GM18505 (cell line): ENCODE results near the gene TMEM184A.

Source experiments
- ATAC-seq: cut with Tn5 transposase; IDR thresholded peaks from one replicate; pipeline ENCODE4 v1.9.1; 2021; ENCODE audit not compliant: unreplicated experiment
- POLR2A ChIP-seq: IDR thresholded peaks from 4 replicates; pipeline ENCODE4 v1.6.1; 2011; ENCODE audit warnings: borderline replicate concordance; ENCODE audit not compliant: insufficient read depth, insufficient read length; ENCODE audit errors: extremely low read depth

Gene TMEM184A

DNA sequence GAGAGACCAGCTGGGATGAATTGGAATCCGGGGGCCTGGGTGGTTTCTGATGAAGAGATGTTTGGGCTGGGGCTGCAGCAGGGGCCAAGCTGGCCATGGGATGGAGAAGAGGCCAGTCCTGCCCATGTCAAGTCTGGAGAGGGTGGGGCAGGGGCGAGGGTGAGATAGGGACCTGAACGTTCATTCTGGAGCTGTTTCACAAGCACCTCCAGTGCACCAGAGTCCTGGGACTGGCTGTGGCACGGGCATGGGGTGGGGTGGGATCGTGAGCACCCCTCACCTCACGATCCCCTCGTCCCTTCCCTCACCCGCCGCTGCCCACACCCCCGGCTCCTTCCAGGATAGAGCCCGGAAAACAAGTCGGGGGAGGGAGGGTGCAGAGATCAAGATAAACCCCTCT is 39.6 kb upstream of the TMEM184A start:
- TF ChIP-seq POLR2A, result no peak
- ATAC-seq, result no peak

DNA sequence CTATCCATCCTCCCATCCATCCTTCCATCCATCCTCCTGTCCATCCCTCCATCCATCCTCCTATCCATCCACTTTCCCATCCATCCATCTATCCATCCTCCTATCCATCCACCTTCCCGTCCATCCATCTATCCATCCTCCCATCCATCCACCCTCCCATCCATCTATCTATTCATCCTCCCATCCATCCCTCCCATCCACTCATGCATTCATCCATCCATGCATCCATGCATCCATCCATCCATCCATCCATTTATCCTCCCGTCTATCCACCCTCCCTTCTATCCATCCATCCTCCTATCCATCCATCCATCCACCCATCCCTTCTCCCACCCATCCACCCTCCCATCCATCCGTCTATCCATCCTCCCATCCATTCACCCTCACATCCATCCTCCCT is 39.0 kb upstream of the TMEM184A start:
- TF ChIP-seq POLR2A, result no peak
- ATAC-seq, result no peak

DNA sequence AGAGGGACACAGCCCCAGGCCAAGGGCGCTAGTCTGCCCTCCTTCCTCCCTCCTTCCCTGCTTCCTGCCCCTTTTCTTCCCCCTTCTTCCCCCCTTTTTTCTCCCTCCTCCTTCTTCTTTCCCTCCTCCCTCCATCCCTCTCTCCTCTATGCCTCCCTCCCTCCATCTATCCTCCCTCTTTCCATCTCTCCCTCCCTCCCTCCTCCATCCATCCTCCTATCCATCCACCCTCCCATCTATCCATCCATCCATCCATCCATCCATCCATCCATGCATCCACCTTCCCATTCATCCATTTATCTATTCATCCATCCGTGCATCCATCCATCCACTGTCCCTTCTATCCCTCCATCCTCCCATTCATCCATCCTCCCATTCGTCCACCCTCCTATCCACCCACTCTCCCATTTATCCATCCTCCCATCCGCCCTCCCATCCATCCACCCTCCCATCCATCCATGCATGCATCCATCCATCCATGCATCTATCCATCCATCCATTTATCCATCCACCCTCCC is 38.0 kb upstream of the TMEM184A start:
- TF ChIP-seq POLR2A, result no peak
- ATAC-seq, result no peak

DNA sequence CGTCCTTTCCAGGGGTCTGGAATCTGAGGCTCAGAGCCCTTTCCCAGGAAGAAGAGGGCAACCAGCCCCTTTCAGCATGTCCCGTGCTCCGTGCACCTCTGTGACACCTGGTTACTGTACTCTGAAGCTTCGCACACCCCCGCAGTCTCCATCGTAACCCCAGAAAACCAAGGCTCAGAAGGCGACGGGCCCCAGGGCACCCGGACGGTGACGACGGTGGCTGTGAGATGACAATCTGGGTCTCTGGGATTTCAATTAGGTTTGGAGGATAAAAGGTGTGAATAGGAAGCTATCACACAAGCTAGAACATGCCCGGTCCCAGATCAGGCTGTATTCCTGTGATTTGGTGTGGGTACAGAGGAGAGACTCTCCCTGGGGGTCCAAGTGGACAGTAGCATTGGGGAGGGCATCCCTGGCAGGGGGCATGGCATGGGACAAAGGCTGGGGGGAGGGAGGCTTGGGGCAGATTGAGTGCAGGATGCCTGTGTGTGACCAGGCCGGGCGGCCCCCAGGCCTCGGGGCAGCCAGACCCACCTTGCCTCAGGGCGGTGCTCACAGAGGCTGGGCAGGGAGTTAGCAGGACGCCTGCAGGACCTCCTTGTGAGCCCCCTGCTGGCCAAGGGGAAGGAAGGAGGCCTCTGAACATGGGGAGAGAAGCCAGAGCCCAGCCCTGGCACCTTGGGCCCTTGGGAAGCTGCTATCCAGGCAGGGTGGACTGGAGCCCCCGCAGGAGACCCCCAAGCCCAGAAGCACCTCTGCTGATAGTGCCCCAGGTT is 37.3 kb upstream of the TMEM184A start:
- no peak for TF ChIP-seq POLR2A
- ATAC-seq, result no peak

DNA sequence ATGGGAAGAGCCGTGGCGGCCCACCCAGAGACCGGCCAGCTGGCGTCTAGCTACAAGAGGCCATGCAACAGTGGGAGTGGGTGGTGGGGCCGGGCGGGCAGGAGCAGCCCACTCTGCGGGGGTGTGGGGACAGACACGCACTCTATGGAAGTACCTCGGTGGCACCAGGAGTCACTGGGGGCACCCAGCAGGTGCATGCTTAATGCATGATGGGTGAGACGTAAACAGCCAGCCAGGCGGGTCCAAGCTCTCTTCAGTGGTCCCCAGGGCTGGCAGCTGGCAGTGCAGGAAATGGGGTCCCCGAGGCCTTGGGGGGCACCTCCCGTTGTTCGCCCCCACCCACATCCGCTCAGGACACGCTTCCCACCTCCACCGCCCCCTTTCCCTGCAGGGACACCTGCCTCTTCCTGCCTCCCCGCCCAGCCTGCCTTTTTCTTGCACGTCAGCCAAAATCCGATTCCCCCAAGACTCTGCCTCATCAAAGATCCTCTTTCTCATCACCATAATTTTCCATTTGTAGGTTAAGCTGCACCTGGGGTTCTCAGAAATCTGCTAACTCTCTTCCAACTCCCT is 36.4 kb upstream of the TMEM184A start:
- no peak for ATAC-seq

DNA sequence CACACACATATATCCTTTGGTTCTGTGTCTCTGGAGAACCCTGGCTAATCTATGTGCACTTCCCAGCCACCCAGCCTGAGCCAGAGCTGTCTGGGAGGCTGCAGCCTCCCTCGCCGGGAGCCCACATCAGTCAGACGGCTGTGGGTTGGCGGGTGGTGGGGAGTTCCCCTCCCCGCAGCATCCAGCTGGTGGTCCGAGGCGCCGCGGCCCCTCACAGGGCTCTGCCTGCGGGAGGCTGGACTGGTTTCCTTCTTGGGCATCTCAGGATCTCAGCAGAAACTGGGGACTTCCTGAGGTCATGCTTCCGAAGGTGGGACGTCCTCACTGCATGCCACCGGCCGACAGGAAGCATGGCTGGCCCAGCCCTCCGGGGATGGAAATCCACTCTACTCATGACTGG is 35.9 kb upstream of the TMEM184A start:
- no peak for ATAC-seq
- no peak for TF ChIP-seq POLR2A

More for the DNA sequence above, 36.4 kb upstream of the TMEM184A start:
- TF ChIP-seq POLR2A, result no peak

DNA sequence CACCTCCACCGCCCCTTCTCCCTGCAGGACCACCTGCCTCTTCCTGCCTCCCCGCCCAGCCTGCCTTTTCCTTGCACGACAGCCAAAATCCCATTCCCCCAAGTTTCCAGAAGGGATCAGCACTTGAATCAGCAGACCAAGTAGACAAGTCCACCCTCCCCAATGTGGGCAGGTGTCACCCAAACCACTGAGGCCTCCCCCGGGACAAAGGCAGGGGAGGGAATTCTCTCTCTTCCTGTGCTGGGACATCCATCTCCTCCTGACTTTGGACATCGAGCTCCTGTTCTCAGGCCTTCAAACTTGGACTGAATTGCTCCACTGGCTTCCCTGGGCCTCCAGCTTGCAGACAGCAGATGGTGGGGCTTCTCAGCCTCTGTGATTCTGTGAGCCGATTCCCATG is 35.4 kb upstream of the TMEM184A start:
- TF ChIP-seq POLR2A, result no peak
- ATAC-seq, result no peak

DNA sequence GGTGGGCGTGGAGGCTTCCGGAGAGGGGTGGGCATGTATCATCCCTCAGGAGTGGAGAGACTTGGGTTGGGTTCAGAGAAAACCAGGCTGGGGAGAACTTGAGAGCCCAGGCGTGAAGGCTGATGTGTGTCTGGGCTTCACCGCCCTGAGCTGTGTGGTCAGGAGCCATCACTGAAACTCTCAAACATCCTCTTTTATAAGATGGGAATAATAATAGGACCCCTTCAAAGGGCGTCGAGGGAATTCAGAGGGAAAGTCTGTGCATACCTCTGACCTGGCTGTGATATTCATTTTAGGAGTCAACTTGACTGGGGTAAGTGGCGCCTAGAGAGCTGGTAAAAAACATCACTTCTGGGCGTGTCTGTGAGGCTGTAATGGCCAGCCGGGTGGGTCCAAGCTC is 34.9 kb upstream of the TMEM184A start:
- ATAC-seq, result no peak
- no peak for TF ChIP-seq POLR2A

DNA sequence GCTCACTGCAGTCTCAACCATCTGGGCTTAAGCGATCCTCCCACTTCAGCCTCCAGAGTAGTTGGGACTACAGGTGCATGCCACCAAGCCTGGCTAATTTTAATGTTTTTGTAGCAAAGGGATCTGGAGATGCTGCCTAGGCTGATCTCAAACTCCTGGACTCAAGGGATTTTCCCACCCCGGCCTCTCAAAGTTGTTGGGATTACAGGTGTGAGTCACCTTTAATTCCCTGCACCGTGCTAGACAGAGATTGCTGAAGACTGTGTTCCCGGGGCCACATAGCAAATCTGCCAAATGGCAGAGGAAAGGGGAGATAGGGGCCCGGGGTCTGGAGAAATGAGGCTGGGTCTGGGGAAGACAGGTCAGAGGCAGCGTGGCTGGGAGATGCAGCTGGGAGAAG is 34.5 kb upstream of the TMEM184A start:
- no peak for ATAC-seq
- TF ChIP-seq POLR2A, result no peak

DNA sequence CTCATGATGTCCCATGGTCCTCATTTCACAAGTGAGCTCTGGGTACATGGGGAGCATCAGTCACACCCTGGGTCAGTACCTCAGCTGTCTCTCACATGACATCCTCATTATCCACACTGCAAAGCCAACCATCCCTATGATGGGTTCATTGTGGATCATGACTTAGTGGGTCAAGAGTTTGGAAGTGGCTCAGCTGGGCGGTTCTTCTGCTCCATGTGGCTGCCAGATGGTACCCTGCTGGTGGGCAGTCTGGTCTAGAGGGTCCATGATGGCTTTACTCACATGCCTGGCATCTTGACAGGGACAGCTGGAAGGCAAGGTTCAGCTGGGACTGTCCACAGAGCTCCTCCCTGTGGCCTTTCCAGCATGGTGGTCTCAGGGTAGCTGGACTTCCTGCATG is 33.0 kb upstream of the TMEM184A start:
- TF ChIP-seq POLR2A, result no peak
- ATAC-seq, result no peak

DNA sequence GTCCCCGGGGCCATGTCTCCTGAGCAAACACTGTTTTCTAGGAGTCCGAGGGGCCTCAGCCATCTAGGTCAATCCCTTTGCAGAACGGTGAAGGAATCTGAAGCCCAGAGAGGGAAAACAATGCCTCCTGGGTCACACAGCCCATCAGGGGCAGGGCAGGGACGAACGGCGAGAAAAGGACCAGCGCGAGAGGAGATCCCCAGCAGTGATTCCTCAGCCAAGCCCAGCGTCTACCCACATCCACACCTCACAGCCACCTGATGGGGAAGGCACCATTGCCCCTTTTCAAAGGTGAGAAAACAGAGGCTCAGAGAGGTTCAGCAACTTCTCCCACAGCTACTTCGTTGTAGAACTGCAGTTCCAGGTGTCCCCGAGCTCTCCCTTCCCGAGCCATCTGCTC is 31.7 kb upstream of the TMEM184A start:
- no peak for TF ChIP-seq POLR2A
- ATAC-seq, result no peak

DNA sequence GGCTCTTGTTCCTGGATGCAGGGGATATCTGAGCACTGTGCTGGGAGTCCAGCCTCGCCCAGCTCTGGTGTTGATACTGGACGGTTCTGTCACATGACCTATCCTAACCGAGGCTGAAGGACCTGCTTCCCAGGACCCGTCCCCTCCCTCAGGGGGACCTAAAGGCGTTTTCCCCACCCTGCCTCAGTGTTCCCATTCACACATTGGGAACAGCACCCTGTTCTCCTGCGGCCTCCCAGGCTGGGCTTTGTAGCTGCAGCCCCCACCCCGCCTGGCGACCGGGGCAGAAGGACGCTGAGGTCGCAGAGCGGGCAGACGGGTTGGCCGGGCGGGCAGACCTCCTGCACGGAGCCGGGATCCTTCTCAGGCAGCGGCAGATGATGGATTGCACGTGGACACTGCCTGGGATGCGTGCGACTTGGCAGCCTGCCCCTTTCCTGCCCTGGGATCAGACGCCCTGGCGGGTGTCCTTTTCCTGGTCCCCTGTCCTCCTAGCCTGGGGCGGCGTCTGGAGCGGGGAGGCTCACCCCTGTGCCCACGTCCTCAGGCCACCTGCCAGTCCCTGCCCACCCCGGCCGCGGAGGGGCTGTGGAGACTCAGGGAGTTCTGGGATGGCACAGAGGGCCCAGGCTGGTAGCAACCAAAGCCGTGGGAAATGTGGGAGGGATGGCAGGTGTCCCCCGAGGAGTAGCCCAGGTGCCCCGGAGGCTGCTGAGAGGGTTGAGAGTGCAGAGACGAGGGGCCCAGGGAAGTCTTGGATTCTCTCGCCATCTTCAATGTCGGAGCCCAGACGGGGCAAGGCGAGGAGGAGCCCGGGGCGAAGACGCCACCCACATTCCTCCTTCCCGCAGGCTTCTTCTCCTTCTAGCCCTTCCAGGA is 31.1 kb upstream of the TMEM184A start:
- no peak for ATAC-seq

DNA sequence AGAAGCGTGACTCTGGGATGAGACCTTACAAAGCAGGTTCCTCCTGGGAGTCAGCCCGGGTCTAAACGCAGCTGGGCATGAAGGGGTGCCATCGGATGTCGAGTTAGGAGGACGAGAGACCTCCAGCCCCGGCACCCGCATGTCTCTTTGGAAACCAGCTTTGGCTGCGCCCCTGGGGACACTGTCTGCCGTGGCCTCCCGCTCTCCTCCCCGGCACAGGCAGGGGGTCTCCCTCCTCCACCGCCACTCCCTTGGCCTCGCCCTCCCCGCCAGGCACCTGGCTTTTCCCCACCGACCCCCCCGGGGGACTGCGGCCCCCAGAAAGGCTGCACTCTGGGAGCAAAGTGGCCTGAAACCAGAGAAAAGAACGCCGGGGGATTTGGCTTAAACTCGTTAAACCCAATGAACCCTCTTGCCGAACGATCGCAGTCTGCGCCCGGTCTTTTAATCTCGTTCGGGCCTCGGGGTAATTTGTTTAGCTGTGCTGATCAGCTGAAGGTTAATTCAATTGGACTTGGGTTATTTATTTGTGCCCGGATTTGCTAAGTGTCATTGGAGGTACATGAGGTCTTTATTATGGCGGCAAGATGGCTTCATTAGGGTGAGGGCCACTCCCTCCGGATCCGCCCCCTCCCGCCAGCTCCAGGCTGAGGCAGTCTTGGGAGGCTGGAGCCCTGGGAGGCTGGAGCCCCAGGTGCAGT is 30.3 kb upstream of the TMEM184A start:
- no peak for TF ChIP-seq POLR2A
- ATAC-seq, result no peak

More for the DNA sequence above, 31.1 kb upstream of the TMEM184A start:
- TF ChIP-seq POLR2A, result no peak
